ENCODE results near the gene ERC1.

DNA sequence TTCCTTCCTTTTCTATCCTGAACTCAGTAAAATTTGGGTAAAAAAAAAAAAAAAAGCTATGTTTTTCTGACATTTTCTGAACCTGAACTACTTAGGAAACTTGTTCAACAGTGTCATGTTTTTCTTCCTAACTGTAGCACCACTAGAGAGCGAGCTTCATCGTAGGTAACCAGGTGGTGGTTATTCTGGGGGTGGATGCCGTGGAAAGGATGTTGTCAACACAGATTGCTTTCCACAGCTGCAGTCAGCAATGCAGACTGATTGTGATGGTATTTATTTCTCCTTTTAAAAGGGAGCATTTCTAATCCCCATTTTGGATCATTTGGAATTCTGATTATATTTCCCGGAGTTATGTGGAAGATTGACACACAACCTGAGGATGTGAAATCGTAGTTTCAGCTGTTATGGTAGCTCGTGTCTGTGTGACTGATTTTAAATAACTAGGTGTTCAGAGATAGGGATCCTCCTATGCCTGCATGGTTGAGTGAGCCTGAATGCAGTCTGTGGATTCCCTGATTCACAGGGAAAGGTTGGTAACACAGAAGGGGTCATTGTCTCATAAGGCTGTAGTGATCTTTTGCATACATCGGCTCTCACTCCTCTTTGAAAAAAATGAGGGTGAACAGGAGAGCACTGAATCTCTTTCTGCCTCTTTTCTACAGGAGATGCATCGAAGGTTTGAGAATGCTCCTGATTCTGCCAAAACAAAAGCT is 113.2 kb downstream of the ERC1 start:
- TF ChIP-seq, protein P1, sequence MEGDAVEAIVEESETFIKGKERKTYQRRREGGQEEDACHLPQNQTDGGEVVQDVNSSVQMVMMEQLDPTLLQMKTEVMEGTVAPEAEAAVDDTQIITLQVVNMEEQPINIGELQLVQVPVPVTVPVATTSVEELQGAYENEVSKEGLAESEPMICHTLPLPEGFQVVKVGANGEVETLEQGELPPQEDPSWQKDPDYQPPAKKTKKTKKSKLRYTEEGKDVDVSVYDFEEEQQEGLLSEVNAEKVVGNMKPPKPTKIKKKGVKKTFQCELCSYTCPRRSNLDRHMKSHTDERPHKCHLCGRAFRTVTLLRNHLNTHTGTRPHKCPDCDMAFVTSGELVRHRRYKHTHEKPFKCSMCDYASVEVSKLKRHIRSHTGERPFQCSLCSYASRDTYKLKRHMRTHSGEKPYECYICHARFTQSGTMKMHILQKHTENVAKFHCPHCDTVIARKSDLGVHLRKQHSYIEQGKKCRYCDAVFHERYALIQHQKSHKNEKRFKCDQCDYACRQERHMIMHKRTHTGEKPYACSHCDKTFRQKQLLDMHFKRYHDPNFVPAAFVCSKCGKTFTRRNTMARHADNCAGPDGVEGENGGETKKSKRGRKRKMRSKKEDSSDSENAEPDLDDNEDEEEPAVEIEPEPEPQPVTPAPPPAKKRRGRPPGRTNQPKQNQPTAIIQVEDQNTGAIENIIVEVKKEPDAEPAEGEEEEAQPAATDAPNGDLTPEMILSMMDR (IDR thresholded peaks at IDR 0.05; ENCODE audit: poor library complexity) = no peak
- no peak for TF ChIP-seq EZH2phosphoT487 (IDR thresholded peaks at IDR 0.05; ENCODE audit: low read depth, severe bottlenecking, unreplicated experiment)
- TF ChIP-seq EZH2 (IDR thresholded peaks at IDR 0.05; ENCODE audit: borderline replicate concordance) = no peak

Data from hepatocyte (in vitro differentiated cells).